Activated CD4-positive, alpha-beta T cell treated with anti-CD3 and anti-CD28 coated beads, Interleukin-2, amount 50 U/mL, for 1 hour (primary cell): ENCODE results near the gene FSTL1.

ENCODE experiments used
- DNase-seq: peaks from one replicate; pipeline ENCODE4 v3.0.0-alpha.2; 2020

Gene FSTL1, protein sequence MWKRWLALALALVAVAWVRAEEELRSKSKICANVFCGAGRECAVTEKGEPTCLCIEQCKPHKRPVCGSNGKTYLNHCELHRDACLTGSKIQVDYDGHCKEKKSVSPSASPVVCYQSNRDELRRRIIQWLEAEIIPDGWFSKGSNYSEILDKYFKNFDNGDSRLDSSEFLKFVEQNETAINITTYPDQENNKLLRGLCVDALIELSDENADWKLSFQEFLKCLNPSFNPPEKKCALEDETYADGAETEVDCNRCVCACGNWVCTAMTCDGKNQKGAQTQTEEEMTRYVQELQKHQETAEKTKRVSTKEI

DNA sequence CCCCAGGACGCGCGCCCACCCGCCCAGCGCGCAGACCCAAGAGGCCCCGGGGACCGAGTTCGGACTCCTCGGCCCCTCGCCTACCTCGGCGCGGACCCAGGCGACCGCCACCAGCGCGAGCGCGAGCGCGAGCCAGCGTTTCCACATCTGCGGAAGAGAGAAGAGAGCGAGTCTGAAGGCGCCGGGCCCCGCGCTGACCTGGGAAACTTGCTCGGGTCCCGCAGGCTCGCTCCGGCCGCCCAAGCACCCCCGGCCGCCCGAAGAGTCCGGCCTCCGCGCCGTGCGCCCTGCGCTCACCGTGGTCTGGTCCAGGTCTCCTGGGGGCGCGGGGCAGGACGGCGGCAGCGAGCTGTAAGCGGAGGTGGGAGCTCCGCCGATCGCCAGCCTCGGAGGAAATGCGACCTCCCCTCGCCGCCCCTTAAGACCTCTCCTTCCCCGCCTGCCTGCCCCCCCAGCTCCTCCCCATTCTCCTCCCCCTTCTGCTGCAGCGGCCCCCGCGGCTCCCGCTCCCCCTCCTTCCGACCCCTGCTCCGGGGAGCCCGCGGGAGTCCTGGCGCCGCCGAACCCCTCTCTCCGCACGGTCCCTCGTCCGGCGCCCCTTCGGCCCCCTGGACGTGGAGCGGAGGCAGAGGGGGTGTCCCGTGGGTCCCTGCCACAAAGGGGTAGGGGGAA is at the start of gene FSTL1:
Gene FSTL1, minus strand, starts transcription at position 393 of the 672 bp plus-strand sequence. Its CDS starts 246 bp downstream, at position 147.
- no peak for DNase-seq

DNA sequence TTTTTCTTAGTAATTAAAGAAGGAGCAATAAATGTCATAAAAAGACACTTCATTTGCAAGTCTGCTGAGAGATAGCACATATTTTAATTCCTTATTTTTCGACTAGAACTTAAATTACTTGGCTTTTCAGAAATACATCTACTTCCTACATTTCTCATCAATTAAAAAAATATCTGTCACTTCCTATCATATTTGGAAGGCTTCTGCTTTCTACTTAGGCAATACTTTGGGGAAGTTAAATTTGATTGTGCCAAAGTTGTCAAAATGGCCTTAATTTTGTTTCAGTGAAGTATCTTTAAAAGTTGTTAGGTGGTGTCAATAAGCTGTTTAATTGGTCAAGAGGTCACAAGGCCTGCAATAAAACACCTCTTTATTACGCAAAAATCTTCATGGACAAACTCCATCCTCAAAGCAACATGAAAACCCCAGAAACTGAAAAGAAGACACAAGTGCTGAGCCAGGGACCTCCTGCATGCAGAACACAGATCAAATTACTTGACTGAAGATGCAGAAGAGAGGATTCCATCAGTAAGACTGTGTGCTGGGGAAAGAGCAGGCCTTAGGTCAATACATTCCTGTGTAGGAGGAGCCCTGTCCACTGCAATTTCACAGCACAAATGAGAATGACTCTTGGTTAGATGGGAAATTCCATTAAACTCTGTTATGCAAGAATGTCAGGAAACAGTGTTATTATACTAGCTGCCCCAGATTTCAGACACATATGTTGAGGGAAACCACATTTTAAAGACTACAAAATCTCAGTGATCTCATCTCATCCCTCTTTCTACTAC is 48.0 kb upstream of the FSTL1 start:
- DNase-seq: no peak

DNA sequence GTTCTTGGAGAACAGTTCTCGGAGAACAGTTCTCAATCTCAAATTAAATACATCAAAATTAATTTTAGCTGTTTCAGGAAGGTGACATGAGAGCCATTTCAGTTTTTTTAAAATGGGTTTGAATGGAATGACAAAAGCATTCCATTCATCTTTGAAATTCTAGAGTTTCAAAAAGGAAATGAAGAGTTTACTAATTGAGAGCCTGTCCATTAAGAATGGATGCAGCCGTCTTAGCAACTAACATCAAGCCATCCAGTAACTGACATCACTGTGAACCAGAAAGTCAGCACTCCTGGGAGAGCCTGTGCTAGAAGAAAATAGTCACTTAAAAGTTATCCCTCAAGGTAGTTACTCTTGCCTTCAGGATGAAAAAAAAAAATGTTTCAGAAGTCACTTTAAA is 47.0 kb upstream of the FSTL1 start:
- DNase-seq: no peak

DNA sequence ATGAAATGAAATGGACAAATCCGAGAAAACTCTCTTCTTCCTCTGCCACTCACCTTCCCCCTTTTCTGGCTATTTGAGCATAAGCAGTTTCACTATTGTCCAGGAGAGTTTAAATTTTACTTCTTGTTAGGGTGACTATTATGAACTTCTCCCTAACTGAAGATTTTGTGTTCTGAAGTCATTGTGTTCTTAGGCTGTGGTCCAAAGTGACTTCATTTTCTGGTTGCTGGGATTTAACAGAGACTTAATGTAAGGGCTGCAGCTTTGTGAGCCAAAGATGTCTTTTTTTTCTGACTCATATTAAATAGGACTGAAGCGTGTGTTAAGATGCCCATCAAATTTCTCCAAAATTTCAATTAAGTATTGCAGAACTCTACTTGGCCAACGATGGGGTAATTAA is 46.5 kb upstream of the FSTL1 start:
- DNase-seq: no peak

DNA sequence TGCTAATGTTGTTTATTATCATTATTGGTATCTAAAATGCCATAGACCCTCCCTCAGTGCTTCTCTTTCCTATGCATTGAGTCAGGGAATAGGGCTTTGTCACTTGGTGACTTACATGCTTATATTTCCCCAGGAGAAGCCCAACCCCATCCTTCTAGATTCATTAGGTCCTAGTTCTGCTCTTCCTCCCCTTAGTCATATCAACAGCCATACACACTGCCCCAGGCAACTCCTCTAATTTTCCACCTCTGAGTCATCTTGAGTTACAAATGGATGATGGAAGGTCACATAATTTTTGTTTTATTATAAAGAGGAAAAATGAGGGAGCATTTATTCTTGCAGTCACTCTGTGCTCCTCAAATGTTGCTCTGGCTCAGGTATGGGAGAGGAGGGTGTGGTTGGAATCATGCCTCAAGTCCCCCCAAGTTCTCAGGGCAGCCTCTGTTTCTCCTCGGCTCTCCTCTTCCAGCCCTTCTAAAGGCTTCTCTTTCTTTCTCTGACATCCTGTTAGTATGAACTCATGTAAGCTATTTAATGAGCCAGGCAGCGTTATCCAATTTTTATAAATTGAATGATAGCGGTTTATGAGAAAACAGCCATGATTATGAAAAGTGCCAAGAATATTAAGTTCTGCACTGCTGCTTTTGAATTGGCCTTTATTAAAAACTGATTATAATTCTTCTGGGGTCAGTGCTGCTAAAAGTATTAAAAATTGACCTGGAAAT is 45.6 kb upstream of the FSTL1 start:
- no peak for DNase-seq

- no peak for DNase-seq
These were observed 45.0 kb upstream of the FSTL1 start for GRCh38 chr3:120495809-120496208.

- DNase-seq: no peak
These were observed 41.3 kb upstream of the FSTL1 start for GRCh38 chr3:120492103-120492502.

DNA sequence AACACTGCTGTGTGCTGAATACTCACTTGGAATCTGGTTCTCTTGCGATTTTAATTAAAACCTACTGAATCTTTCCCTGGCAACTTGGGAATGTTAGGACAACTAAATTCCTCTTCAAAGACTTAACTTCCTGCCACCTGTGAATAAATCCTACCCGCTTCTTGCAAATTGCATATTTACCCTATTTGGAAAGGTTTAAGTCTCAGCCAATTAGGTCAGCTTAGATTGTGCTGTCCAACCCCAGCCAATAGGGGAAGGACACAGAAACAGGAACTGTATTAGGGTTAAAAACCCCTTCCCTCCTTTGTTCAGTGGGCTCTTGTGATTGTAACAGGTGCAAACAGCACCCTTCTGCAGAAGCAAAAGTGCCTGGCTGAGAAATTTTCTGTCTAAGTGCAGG is 38.6 kb upstream of the FSTL1 start:
- DNase-seq: no peak

DNA sequence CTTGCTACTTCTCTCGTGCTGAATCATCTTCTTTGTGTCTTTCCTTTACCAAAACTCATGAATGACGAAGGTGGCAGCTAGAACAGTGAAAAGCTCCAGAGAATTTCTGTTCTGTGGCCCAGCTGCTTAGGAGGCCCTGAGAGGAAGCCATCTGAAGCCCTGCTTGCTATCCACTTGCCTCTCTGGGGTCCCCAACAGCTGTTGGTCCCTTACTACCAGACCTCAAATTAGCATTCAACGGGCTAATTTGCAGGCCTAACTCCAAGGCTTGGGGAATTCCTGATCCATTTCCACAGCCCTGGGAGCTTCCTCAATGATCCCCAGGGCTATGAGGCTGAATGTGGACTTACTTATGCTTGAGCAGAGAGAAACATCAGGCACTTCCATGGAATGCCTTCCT is 37.5 kb upstream of the FSTL1 start:
- DNase-seq: no peak

DNA sequence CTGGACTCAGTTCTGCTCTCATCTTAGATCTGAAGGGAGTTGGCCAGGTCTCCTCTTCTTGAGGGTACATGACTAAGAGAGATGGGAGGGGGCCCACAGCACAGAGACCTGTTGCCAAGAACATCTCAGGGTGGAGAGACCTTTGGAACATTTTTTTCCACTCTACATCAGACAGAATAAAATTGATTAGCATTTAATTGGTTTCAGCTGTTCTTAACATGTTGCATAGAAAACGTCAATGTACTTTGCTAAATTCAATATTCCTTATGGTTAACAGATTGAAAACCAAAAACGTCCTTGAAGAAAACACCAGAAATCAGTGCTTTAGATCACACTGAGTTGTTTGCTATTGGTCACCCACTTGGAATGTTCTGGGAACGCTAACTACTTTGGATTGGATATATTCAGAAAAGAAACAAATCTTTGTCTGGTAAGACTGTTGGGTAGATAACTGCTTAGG is 36.4 kb upstream of the FSTL1 start:
- DNase-seq: no peak

GRCh38 chr3:120481081-120481480 is 30.3 kb upstream of the FSTL1 start:
- no peak for DNase-seq

- no peak for DNase-seq
These were observed 27.0 kb upstream of the FSTL1 start for GRCh38 chr3:120477781-120478180.

GRCh38 chr3:120475722-120476377 is 25.1 kb upstream of the FSTL1 start:
- no peak for DNase-seq

DNA sequence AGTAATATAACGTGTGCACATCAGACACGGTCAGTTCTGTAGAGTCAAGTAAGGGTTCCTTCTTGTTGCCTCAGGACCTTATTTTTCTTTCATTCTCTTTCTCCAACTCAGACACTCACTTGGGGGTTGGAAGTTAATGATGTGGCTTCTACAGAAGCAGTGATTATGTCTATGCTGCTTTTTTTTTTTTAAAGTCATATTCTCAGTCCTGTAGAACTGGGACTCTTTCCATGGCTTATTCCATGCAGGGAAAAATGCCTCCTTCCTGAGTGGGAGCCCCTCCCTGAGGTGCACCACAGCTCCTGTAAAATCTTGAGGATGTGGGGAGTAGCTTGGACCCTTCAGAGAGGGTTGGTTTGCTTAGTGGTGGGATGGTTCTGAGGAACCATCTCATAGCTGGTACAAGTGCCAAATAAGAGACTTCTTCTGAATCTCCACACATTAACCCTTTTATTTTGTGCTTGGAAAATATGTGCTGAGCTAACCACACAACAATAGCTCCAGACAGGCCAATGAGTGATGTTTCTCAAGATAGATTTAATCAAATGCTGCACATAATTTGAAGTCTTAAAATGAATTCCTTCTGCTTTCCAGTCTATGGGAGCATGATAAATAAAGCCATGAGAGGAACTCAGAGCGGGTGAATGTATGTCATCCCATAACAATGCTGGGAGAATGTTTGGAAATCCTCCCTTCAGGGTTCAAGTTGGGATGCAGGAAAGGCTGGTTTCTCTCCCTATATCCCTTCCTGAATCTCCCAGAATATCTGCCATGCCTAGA is 23.3 kb upstream of the FSTL1 start:
- DNase-seq: no peak

DNA sequence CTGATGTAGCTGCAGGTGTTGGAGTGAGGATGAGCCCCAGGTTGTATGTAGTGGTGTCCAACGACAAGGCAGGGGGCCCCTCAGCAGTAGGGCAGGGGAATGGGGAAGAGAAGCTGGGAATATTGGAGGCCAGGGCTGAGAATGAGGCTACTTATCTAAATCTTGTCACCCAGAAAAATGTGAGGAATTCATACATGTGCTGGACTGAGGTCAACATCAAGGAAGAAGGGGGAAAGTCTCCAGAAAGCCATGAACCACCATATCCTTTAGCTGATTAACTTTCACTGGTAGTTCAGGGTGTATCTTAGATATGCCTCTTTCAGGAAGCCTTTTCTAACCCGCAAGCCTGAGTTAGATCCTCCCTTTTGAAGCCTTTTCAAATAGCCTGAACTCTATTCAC is 22.6 kb upstream of the FSTL1 start:
- no peak for DNase-seq

- DNase-seq: no peak
These were observed 21.5 kb upstream of the FSTL1 start for GRCh38 chr3:120472121-120472844.

DNA sequence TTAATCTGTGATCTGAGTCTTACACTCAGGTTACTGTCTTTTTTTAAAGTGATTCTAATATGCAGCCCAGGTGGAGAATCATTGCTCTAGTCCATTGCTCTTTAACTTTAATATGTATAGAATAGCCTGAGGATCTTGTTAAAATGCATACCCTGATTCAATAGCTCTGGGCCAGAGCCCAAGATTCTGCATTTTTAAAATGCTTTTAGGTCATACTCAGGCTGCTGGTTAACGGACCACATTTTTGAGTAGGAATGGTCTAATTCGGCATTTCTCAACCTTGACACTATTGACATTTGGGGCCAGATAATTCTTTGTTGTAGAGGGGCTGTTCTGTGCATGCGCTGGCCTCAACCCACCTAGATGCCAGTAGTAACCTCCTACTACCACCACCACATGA is 20.9 kb upstream of the FSTL1 start:
- no peak for DNase-seq

DNA sequence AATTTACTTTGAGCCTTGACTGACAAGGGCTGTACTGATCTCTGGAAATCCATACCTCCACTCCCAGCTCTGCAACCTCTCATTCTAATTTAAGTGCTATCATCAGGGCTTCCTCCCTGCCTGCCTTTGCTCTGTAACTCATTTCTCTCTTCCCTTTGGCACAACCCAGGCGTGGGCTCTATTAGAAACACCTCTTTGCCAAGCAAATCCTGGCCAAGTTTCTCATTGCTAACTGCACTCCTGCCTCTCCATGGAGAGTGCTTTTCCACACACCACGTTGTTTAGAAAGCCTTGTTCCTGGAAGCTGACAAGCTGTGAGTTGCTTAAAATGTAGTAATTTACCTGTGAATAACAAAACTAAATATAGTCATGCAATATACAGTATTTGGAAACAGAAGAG is 20.1 kb upstream of the FSTL1 start:
- no peak for DNase-seq

DNA sequence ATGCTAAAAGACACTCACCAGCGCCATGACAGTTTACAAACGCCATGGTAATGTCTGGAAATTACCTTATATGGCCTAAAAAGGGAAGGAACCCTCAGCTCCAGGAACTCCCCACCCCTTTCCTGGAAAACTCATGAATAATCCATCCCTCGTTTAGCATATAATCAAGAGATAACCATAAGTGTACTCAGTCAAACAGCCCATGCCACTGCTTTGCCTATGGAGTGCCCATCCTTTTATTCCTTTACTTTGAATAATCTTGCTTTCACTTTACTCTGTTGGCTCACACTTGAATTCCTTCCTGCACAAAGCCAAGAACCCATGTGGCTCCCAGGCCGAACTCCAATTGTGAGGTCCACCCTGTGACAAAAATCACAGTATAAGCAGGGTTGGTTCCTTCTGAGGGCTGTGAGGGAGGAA is 19.1 kb upstream of the FSTL1 start:
- DNase-seq: no peak

- DNase-seq: no peak
These were observed 18.6 kb upstream of the FSTL1 start for GRCh38 chr3:120469440-120469839.
